NCI-H187 treated with DMSO at 0.1 percent for 48 hours (cell line): ENCODE results near the gene CCM2.

ENCODE experiments used
- DNase-seq: peaks from one replicate; lab custom pipeline; 2025; lab: John Stamatoyannopoulos, UW

CCM2 gene

GRCh38 chr7:44969049-44969700, 30.8 kb upstream of the CCM2 start:
- DNase-seq: no peak

GRCh38 chr7:44969701-44970522, 30.1 kb upstream of the CCM2 start:
- DNase-seq: no peak

GRCh38 chr7:44970523-44971051, 29.4 kb upstream of the CCM2 start:
- DNase-seq: no peak

- no peak for DNase-seq
These were observed 28.7 kb upstream of the CCM2 start for GRCh38 chr7:44971188-44971901.

DNA sequence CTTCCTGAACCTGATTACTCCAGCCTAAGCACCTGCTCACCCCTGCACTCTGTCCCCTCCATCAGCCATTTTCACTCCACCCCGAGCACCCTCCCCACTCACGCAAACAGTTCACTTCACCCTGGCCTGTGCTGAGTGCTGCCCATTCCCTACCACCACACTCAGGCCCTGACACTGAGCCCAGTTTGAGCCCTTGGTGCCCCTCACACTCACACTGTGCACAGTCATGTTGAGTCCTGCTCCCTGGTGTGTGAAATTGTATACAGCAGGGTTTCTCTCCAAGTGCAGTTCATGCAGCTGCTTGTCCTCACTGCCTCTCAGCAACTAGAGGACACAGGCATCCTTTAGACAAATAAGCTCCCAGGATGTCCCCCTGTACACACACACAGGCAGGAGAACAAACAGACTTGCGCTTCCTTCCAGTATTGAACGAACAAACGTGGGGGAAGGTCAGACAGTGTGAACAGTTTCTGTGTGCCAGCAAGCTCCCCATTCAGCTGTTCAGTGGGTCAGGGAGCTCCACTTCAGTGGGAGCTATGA, 28.0 kb upstream of the CCM2 start:
- DNase-seq: no peak

DNA sequence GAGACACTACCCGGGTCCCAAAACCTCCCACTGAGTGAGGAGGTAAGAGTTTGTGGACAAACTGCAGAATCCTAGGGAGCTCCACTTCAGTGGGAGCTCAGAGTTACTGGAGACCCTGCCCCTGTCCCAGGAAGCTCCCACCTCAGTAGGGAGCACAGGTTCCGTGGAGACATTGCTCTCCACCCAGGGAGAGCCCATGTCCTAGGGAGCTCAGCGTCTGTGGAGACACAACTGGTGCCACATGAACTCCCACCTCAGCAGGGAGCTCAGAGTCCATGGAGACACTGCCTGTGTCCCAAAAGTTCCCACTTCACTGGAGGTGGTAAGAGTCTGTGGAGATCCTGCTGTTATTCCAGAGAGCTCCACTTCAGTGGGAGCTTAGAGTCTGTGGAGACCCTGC, 27.4 kb upstream of the CCM2 start:
- DNase-seq: no peak

- DNase-seq: no peak
These were observed 26.2 kb upstream of the CCM2 start for GRCh38 chr7:44973610-44974401.

DNA sequence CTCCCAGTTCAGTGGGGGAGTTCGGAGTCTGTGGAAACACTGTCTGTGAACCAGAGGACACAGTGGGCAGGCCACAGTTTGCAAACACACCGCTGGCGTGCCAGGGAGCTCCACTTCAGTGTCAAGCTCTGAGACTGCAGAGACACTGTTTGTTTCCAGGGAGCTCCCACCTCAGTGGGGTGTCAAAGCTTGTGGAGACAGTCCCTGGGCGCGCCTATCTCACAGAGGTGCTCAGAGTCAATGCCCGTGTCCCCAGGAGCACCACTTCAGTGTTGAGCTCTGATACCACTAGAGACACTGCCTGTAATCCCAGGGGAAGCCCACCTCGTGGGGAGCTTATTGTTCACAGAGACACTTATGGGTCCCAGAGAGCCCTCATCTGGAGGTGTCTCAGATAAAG, 25.5 kb upstream of the CCM2 start:
- no peak for DNase-seq

GRCh38 chr7:44975331-44976039, 24.5 kb upstream of the CCM2 start:
- DNase-seq: no peak

DNA sequence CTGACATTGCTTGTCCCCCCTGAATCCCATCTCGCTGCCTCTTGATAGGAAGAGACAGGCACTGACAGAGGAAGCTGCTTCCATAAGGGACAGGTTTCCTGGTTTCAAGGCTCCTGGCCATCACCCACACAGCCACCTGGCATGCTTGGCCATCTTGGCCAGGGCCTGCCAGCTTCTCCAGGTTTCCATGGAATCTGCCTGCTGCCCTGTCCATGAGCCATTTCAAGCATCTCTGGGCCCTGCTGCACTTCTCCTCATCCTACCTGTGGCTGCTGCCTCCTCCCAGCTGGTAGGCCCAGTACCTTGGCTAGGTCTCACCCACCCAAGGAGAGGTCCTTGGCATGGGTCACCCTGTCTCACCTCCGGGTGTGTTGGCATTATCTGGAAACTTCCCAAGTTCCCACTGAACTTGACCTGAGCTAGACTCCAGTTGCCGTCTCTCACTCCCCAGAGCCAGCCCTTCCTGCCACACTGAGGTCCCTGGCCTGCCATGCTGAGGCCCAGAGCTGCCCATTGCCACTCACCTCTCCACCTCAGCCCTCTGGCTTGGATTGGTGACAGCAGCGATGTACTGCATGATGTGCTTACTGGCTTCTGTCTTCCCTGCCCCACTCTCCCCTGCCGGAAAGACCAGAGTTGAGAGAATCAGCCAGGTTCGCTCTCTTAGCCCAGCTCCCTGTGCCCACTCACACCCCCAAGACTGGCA, 23.8 kb upstream of the CCM2 start:
- no peak for DNase-seq

GRCh38 chr7:44976746-44977196, 23.2 kb upstream of the CCM2 start:
- no peak for DNase-seq

GRCh38 chr7:44977304-44977958, 22.6 kb upstream of the CCM2 start:
- no peak for DNase-seq

DNA sequence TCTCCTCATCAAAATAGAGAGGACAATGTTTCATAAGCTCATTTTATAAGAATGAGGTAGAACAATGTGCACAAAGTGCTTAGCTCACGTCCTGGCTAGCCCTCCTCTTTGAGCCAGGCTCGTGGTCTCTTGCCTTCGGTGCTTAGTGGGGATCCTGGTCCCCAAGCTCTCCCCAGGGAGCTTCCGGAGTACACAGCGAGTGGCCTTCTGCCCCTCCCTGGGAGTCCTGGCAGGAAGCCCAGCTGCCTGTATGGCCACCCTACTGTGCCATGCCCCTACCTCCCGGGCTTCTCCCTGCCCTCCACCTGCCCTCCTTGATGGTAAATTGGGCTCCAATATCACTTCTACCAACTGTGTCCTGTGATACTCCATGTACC, 22.1 kb upstream of the CCM2 start:
- no peak for DNase-seq

GRCh38 chr7:44978511-44979366, 21.3 kb upstream of the CCM2 start, which contains the start of gene MYO1G:
MYO1G (minus strand) TSS chr7:44979015; CDS start chr7:44978961, 54 bp downstream.
- DNase-seq: no peak

GRCh38 chr7:44979481-44980392, 20.3 kb upstream of the CCM2 start:
- DNase-seq: no peak

DNA sequence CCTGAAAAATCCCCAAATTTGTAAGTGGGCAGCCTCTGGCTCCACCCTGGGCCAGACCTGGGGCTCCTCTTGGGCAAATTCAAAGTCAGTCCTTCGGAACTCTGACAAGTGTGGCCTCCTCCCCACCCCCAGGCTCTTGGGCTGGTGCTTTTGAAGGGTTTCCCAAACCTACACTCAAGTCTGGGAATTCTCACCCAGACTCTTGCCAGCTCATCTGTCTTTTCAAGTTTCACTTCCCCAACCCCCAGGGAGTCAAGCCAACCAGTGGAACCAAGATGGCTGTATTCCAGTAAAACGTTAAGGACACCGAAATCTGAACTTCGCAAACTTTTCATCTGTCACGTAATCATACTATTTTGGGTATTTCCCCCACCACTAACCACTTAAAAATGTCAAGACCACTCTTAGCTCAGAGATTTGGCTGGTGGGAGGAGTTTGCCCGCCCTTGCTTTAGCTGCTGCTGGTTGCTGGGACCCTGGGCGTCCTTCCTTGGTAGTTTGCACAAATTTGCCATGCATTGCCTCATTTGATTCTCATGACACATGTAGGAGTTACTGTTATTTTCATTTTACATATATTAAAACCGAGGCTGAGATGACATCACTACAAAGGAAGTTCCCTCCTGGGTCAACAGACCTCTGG, 19.5 kb upstream of the CCM2 start:
- DNase-seq: no peak
